Measurements from ENCODE around the gene CENPX. TPM values are rescaled to one million over a fixed set of nuclear protein-coding genes. Genes with fewer than 3 reads are reported as not detected.

CENPX gene
- total and polyA plus RNA-seq, 2 of the 13 experiments (the other 11 are each of a cell fraction or from before 2014, with no cell fraction given), result 92.7 to 170 TPM

DNA sequence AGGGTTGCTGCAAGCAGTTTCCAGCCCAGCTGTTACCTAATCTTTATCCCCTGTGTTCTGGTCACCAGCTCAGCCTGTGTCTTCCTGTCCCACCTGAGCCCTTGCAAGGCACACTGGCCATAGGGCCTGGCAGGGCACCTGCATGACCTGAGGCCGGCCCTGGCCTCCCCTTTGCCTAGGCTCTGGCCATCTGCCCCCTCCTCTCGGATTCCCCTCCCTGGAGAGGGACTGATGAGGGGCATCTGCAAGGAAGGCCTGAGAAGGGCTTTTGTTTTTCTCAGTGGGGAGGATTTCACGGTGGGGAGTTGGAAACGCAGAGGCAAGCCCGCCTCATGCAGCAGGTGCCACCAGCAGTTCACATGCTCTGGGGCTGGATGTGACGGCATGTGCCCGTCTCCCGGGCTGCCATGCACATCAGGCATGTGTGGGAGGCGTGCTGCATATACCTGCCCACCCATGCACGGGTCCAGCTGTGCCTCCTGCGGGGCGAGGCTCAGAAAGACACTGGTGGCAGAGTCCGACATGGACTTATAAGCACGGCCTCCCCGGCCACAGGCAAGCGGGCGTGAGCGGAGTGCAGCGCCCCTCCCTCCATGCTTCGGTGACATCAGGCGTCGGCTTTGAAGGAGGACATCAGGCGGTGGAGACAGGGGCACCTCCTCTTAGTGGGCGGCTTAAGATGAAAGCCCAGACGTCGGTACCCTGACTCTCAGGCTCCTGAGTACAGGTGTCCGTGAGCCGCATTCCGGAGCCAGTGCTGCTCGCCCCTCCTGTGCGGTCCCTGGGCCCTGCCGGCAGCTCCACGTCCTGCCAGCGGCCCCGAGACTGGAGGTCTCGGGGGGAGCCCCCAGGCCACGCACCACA, 28.7 kb downstream of the CENPX start (continued):
- TF ChIP-seq, protein P1, sequence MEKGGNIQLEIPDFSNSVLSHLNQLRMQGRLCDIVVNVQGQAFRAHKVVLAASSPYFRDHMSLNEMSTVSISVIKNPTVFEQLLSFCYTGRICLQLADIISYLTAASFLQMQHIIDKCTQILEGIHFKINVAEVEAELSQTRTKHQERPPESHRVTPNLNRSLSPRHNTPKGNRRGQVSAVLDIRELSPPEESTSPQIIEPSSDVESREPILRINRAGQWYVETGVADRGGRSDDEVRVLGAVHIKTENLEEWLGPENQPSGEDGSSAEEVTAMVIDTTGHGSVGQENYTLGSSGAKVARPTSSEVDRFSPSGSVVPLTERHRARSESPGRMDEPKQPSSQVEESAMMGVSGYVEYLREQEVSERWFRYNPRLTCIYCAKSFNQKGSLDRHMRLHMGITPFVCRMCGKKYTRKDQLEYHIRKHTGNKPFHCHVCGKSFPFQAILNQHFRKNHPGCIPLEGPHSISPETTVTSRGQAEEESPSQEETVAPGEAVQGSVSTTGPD (CRISPR knock-in tag; IDR thresholded peaks at IDR 0.05), result no peak; the same call in 1 of the 2 replicates
- TF ChIP-seq, protein P2, sequence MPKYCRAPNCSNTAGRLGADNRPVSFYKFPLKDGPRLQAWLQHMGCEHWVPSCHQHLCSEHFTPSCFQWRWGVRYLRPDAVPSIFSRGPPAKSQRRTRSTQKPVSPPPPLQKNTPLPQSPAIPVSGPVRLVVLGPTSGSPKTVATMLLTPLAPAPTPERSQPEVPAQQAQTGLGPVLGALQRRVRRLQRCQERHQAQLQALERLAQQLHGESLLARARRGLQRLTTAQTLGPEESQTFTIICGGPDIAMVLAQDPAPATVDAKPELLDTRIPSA (CRISPR knock-in tag; IDR thresholded peaks at IDR 0.05; ENCODE audit: borderline replicate concordance), result no peak
- TF ChIP-seq TSC22D2 (CRISPR knock-in tag; IDR thresholded peaks at IDR 0.05; ENCODE audit: borderline replicate concordance), result no peak
- TF ChIP-seq, protein P3, sequence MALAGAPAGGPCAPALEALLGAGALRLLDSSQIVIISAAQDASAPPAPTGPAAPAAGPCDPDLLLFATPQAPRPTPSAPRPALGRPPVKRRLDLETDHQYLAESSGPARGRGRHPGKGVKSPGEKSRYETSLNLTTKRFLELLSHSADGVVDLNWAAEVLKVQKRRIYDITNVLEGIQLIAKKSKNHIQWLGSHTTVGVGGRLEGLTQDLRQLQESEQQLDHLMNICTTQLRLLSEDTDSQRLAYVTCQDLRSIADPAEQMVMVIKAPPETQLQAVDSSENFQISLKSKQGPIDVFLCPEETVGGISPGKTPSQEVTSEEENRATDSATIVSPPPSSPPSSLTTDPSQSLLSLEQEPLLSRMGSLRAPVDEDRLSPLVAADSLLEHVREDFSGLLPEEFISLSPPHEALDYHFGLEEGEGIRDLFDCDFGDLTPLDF (CRISPR knock-in tag; IDR thresholded peaks at IDR 0.05), result no peak
- TF ChIP-seq, protein P4, sequence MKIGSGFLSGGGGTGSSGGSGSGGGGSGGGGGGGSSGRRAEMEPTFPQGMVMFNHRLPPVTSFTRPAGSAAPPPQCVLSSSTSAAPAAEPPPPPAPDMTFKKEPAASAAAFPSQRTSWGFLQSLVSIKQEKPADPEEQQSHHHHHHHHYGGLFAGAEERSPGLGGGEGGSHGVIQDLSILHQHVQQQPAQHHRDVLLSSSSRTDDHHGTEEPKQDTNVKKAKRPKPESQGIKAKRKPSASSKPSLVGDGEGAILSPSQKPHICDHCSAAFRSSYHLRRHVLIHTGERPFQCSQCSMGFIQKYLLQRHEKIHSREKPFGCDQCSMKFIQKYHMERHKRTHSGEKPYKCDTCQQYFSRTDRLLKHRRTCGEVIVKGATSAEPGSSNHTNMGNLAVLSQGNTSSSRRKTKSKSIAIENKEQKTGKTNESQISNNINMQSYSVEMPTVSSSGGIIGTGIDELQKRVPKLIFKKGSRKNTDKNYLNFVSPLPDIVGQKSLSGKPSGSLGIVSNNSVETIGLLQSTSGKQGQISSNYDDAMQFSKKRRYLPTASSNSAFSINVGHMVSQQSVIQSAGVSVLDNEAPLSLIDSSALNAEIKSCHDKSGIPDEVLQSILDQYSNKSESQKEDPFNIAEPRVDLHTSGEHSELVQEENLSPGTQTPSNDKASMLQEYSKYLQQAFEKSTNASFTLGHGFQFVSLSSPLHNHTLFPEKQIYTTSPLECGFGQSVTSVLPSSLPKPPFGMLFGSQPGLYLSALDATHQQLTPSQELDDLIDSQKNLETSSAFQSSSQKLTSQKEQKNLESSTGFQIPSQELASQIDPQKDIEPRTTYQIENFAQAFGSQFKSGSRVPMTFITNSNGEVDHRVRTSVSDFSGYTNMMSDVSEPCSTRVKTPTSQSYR (CRISPR knock-in tag; IDR thresholded peaks at IDR 0.05; ENCODE audit: borderline replicate concordance), result peak; percentile 12; the same call in 1 of the 2 replicates
- TF ChIP-seq, protein P5, sequence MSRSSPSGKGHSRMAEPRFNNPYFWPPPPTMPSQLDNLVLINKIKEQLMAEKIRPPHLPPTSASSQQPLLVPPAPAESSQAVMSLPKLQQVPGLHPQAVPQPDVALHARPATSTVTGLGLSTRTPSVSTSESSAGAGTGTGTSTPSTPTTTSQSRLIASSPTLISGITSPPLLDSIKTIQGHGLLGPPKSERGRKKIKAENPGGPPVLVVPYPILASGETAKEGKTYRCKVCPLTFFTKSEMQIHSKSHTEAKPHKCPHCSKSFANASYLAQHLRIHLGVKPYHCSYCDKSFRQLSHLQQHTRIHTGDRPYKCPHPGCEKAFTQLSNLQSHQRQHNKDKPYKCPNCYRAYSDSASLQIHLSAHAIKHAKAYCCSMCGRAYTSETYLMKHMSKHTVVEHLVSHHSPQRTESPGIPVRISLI (CRISPR knock-in tag; IDR thresholded peaks at IDR 0.05; ENCODE audit: borderline replicate concordance), result no peak
- TF ChIP-seq, protein P6, sequence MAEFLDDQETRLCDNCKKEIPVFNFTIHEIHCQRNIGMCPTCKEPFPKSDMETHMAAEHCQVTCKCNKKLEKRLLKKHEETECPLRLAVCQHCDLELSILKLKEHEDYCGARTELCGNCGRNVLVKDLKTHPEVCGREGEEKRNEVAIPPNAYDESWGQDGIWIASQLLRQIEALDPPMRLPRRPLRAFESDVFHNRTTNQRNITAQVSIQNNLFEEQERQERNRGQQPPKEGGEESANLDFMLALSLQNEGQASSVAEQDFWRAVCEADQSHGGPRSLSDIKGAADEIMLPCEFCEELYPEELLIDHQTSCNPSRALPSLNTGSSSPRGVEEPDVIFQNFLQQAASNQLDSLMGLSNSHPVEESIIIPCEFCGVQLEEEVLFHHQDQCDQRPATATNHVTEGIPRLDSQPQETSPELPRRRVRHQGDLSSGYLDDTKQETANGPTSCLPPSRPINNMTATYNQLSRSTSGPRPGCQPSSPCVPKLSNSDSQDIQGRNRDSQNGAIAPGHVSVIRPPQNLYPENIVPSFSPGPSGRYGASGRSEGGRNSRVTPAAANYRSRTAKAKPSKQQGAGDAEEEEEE (CRISPR knock-in tag; IDR thresholded peaks at IDR 0.05; ENCODE audit: borderline replicate concordance), result peak; percentile 6; the same call in 1 of the 2 replicates
- TF ChIP-seq, protein P7, sequence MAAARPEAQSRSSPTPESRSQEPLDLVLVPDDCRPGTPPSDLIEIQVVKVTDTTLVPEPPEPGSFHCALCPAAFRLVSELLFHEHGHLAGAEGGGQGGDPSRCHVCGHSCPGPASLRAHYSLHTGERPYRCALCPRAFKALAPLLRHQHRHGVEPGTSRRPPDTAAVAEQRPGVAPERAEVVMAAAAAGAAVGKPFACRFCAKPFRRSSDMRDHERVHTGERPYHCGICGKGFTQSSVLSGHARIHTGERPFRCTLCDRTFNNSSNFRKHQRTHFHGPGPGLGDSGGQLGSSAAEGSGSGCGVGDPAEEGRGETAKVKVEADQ (CRISPR knock-in tag; IDR thresholded peaks at IDR 0.05; ENCODE audit: borderline replicate concordance), result no peak
- TF ChIP-seq ZNF570 (CRISPR knock-in tag; IDR thresholded peaks at IDR 0.05; ENCODE audit: borderline replicate concordance), result no peak
- peak; percentile 77; the same call in 1 of the 2 replicates for TF ChIP-seq TMF1 (CRISPR knock-in tag; IDR thresholded peaks at IDR 0.05; ENCODE audit: low read depth)
- TF ChIP-seq ZNF124 (CRISPR knock-in tag; IDR thresholded peaks at IDR 0.05), result no peak
- TF ChIP-seq ZNF670 (CRISPR knock-in tag; IDR thresholded peaks at IDR 0.05; ENCODE audit: borderline replicate concordance), result 0 out of 2 replicates have a peak, but pooled peaks have one; percentile 26
- TF ChIP-seq ZNF569 (CRISPR knock-in tag; IDR thresholded peaks at IDR 0.05; ENCODE audit: borderline replicate concordance), result peak; percentile 50; the same call in 1 of the 2 replicates
- no peak; the same call in 1 of the 2 replicates for TF ChIP-seq FIP1L1 (IDR thresholded peaks at IDR 0.05; ENCODE audit: borderline replicate concordance, insufficient read depth, low read depth, low read length)
- no peak for TF ChIP-seq ZNF24 (IDR thresholded peaks at IDR 0.05)
- no peak; the same call in 1 of the 2 replicates for TF ChIP-seq GATAD1 (CRISPR knock-in tag; IDR thresholded peaks at IDR 0.05)

Data from HepG2 (cell line).